Peyer's patch (tissue), 4 donors: Measurements from ENCODE around the gene ZNF433. TPM values are rescaled to one million over a fixed set of nuclear protein-coding genes. Genes with fewer than 3 reads are reported as not detected.

Experiments used
- DNase-seq, 3 donors: peaks; one replicate each; pipeline ENCODE4 v3.0.0-alpha.2; 2017 to 2019
- H3K27ac ChIP-seq, 4 donors: fragments of 200-600 bp; sonication (generic); one replicate each; pipeline ENCODE4 v1.5.1; 2016 to 2019
- H3K27me3 ChIP-seq, 2 donors: fragments of 200-600 bp; sonication (generic); one replicate each; pipeline ENCODE4 v1.5.1; 2019
- H3K36me3 ChIP-seq, 3 donors: fragments of 200-600 bp; sonication (generic); one replicate each; pipeline ENCODE4 v1.5.1; 2016 to 2019
- H3K4me1 ChIP-seq, 4 donors: fragments of 200-600 bp; sonication (generic); one replicate each; pipeline ENCODE4 v1.5.1; 2016 to 2019
- H3K4me3 ChIP-seq, 4 donors: fragments of 200-600 bp; sonication (generic); 1 replicate in 3 of 4; 2 replicates in 1 of 4; pipeline ENCODE4 v1.5.1; 2016 to 2019; ENCODE audit warnings: mild to moderate bottlenecking in 1 of 4
- H3K9me3 ChIP-seq, 4 donors: fragments of 200-600 bp; sonication (generic); one replicate each; pipeline ENCODE4 v1.5.1; 2016 to 2019; ENCODE audit warnings: mild to moderate bottlenecking in 1 of 4
- POLR2A ChIP-seq, 2 donors: fragments of 450-650 bp; IDR thresholded peaks; one replicate each; pipeline ENCODE4 v1.5.1; 2017; ENCODE audit warnings: antibody characterized with exemption in 2 of 2, mild to moderate bottlenecking in 2 of 2, moderate library complexity in 2 of 2
- total RNA-seq, 4 donors: library from RNA; depleted of rRNA; stranded (reverse); fragments of >200 nt; gene quantifications; one replicate each; pipeline ENCODE4 v1.1.0, GENCODE V29; 2016
- TF ChIP-seq, protein P1 (sequence below), 6 experiments: fragments of 450-650 bp in 4 of 6; fragments of 200-600 bp in 2 of 6; sonication (generic) in 1 of 6; IDR thresholded peaks; one replicate each; pipeline ENCODE4 v1.5.1; 2017 to 2019; ENCODE audit warnings: antibody characterized with exemption in 6 of 6, mild to moderate bottlenecking in 3 of 6, moderate library complexity in 1 of 6

Gene ZNF433
- total RNA-seq, 4 donors from 2014 or later: 0.35 to 3.5 (median 1.7) TPM; not detected in 1

DNA sequence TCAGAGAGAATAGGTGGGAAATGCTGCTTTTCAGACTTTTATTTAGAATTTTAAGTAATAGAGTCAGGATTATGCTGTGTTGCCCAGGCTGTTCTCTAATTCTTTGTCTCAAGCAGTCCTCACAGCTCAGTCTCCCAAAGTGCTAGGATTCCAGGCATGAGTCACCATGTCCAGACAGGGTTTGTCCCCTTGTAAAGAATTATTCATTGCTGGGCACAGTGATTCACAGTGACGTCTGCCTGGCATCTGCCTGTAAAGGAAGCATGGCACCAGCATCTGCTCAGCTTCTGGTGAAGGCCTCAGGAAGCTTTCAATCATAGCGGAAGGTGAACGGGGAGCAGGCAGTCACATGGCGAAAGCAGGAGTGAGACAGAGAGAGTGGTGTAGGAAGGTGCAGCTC is 53.0 kb downstream of the ZNF433 start:
- H3K9me3 ChIP-seq: peaks cover 0 to 43% (median 23%) of the 10 kb centered on the region in 4 donors
- no peaks in the 10 kb centered on the region for H3K27me3 ChIP-seq
- no peak for DNase-seq

GRCh38 chr19:11979527-11979926 is 56.0 kb downstream of the ZNF433 start:
- Histone ChIP-seq H3K27me3 (no peaks in the 10 kb centered on the region), H3K27ac (no peak overlapping the region), H3K9me3 (peaks cover 0 to 66% (median 23%) of the 10 kb centered on the region in 4 donors), H3K36me3 (peaks cover 0 to 33% (median 3%) of the 10 kb centered on the region in 3 donors), H3K4me3 (no peak overlapping the region), H3K4me1 (no peaks in the 10 kb centered on the region)
- DNase-seq: no peak
- TF ChIP-seq, protein P1, sequence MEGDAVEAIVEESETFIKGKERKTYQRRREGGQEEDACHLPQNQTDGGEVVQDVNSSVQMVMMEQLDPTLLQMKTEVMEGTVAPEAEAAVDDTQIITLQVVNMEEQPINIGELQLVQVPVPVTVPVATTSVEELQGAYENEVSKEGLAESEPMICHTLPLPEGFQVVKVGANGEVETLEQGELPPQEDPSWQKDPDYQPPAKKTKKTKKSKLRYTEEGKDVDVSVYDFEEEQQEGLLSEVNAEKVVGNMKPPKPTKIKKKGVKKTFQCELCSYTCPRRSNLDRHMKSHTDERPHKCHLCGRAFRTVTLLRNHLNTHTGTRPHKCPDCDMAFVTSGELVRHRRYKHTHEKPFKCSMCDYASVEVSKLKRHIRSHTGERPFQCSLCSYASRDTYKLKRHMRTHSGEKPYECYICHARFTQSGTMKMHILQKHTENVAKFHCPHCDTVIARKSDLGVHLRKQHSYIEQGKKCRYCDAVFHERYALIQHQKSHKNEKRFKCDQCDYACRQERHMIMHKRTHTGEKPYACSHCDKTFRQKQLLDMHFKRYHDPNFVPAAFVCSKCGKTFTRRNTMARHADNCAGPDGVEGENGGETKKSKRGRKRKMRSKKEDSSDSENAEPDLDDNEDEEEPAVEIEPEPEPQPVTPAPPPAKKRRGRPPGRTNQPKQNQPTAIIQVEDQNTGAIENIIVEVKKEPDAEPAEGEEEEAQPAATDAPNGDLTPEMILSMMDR (IDR thresholded peaks at IDR 0.05): no peak
- no peak for TF ChIP-seq POLR2A (IDR thresholded peaks at IDR 0.05)

More for the DNA sequence above, 53.0 kb downstream of the ZNF433 start:
- Histone ChIP-seq H3K4me1 (no peaks in the 10 kb centered on the region), H3K36me3 (peaks cover 0 to 23% (median 3%) of the 10 kb centered on the region in 3 donors), H3K27ac (no peak overlapping the region), H3K4me3 (no peak overlapping the region)
- TF ChIP-seq POLR2A (IDR thresholded peaks at IDR 0.05): no peak
- TF ChIP-seq, protein P1 (IDR thresholded peaks at IDR 0.05): no peak

DNA sequence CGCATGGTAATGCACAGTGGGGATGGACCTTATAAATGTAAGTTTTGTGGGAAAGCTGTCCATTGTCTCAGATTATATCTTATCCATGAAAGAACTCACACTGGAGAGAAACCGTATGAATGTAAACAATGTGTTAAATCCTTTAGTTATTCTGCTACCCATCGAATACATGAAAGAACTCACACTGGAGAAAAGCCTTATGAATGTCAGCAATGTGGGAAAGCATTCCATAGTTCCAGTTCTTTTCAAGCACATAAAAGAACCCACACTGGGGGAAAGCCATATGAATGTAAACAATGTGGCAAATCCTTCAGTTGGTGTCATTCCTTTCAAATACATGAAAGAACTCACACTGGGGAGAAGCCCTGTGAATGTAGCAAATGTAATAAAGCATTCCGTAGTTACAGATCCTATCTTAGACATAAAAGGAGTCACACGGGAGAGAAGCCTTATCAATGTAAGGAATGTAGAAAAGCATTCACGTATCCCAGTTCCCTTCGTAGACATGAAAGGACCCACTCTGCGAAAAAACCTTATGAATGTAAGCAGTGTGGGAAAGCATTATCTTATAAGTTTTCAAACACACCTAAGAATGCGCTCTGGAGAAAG is 56.9 kb downstream of the ZNF433 start:
- TF ChIP-seq, protein P1 (IDR thresholded peaks at IDR 0.05): no peak
- TF ChIP-seq POLR2A (IDR thresholded peaks at IDR 0.05): no peak
- H3K4me3 ChIP-seq: no peak overlapping the region
- H3K4me1 ChIP-seq: no peaks in the 10 kb centered on the region
- H3K27ac ChIP-seq: no peak overlapping the region
- no peak for DNase-seq
- no peaks in the 10 kb centered on the region for H3K27me3 ChIP-seq
- peaks cover 0 to 33% (median 3%) of the 10 kb centered on the region in 3 donors for H3K36me3 ChIP-seq
- peaks cover 0 to 70% (median 23%) of the 10 kb centered on the region in 4 donors for H3K9me3 ChIP-seq

DNA sequence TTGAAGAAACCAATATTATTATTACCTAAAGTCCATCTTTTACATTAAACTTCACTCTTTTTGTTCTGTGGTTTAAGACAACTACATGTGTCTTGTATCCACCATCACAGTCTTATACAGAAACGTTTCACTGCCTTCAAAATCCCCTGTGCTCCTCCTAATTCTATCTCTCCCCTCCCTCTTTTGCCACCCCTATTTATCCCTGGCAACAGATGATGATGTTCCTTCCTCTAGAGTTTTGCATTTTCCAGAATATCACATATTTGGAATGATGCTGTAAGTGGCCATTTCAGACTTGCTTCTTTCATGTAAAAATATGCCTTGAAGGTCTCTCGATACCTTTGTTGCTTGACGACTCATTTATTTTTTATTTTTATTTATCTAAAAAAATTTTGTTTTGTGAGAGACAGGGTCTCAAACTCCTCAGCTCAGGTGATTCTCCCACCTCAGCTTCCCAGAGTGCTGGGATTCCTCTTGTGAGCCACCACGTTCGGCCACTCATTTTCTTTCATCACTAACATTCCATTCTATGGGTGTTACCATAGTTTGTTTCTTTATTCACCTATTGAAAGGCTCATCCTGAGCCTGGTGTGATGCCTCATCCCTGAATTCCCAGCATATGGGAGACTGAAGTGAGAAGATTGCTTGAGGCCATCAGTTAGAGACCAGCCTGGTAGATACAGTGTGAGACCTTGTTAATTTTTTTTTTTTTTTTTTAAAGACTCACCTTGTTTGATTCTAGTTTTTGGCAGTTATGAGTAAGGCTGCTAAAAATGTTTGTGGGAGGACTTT is 62.3 kb downstream of the ZNF433 start:
- Histone ChIP-seq H3K9me3 (peaks cover 0 to 34% (median under 1%) of the 10 kb centered on the region in 4 donors), H3K4me1 (no peaks in the 10 kb centered on the region), H3K36me3 (peaks cover 0 to 17% (median 0%) of the 10 kb centered on the region in 3 donors), H3K27ac (no peak overlapping the region), H3K27me3 (no peaks in the 10 kb centered on the region), H3K4me3 (no peak overlapping the region)
- no peak for DNase-seq
- TF ChIP-seq POLR2A (IDR thresholded peaks at IDR 0.05): no peak
- TF ChIP-seq, protein P1 (IDR thresholded peaks at IDR 0.05): no peak

DNA sequence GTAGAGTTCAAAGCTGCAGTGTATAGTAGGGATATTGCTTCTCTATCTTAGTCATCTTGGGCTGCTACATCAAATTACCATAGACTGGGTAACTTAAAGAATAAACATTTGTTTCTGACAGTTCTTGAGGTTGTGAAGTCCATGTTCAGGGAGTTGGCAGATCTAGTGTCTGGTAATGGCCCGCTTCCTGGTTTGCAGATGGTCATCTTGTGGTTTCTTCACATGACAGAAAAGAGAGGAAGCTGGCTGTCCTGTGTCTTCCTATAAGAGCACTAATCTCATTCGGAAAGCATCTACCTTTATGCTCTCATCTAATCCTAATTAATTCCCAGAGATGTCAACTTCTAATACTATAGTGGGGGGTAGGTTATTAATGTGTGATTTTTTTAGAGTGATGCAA is 64.4 kb downstream of the ZNF433 start:
- Histone ChIP-seq H3K4me1 (peaks cover 0 to 4% (median 0%) of the 10 kb centered on the region in 4 donors), H3K4me3 (no peak overlapping the region), H3K27me3 (no peaks in the 10 kb centered on the region), H3K36me3 (no peaks in the 10 kb centered on the region), H3K27ac (no peak overlapping the region), H3K9me3 (peaks cover 0 to 14% (median 0%) of the 10 kb centered on the region in 4 donors)
- no peak for DNase-seq
- TF ChIP-seq, protein P1 (IDR thresholded peaks at IDR 0.05): no peak
- TF ChIP-seq POLR2A (IDR thresholded peaks at IDR 0.05): no peak
